GM18517 (cell line): ENCODE measurements around the gene S100A10.

ENCODE experiments used
- ATAC-seq: cut with Tn5 transposase; IDR thresholded peaks from one replicate; pipeline ENCODE4 v1.9.1; 2021; ENCODE audit warnings: mild to moderate bottlenecking, moderate library complexity; ENCODE audit not compliant: unreplicated experiment

The S100A10 gene, protein sequence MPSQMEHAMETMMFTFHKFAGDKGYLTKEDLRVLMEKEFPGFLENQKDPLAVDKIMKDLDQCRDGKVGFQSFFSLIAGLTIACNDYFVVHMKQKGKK

DNA sequence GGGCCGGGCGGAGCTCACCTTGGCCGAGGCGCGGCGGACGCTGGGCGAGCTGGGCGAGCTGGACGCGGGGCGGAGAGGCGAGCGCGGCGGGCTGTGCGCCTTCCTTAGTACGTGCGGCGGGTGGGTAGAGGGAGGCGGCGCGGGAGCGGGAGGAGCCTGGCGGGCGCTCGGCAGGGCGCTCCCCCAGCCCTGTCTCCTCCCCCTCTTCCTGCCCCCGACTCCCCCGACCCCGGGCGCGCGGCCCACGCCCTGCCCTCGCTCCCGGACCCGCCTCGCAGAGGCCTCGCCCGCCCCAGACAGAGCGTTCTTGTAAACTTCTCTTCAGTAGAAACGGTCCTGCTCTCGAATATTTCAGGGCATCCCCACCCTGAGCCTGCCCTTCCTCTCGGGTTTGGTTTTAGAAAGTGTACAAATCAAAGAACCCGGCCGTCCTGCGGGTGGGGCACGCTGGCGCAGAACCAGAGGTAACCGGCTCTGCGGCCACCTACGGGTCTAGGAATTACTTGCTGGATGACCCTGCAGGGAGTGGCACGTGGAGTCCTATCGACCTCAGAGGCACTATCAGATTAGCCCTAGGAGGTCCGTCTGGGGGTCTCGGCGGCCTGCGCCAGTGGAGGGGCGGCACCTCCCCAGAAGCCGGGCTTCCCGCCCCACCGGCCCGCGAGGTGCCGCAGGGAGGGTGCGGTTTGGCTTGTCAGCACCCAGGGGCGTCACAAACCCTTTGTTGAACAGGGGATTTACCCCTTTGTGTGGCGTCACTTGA, at the start of gene S100A10:
Gene S100A10 (minus strand): TSS at position 126 of the 763 bp plus-strand sequence. CDS start 7,629 bp downstream, outside the sequence.
- no peak for ATAC-seq

DNA sequence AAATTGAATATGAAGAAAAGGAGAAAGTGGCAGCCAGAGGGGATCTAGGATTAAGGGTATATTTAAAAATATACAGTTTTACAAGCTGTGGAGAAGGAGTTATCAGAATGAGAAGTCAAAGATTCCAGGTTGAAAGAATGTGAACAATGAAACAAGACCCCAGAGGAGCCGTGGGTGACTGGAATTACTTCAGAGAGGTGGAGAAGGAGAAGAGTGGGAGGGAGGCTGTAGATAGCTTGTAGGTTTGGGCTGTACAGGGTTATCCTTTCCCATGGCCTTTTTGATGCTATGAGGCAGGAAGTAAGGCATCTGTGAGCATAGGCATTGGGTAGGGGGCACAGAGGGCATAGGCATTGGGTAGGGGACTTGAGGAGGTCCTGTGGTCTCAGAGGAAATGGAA, 48.4 kb upstream of the S100A10 start:
- ATAC-seq = no peak

DNA sequence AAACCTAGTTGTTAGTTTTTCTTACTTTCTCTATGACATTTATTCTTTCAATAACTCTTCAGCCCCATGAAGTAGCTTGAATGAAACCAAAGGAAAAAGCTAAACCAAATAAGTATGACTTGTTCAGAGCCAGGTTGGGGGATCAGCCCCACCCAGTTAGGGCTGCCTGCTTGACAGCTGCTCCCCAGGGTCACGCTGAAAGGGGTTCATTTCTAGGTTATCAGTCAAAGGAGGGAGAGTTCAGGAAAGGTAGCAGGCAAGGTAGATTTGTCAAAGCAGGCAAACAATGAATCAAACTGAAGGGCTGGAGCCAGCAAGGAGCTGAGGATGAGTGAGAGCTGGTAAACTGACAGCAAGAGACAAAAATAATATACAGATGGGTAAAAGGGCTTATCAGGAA, 46.2 kb upstream of the S100A10 start:
- no peak for ATAC-seq

DNA sequence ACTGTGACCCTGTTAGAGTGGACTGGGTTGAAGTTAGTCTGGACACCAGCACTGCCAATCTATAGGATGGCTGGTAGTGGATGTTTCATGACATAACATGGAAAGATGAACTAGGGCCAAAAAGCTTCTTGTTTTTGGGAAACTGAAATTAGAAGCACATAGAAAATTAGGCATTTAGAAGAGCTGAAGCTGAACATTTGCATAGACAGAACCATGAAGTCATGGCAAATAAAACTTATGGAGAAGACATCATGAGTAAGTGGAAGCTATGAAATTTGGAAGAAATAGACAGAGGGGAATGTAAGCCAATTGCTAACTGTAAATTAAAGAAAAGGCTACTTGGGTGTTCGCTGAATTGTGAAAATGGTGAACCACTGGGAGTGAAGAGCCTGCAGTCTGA, 45.8 kb upstream of the S100A10 start:
- ATAC-seq = no peak

DNA sequence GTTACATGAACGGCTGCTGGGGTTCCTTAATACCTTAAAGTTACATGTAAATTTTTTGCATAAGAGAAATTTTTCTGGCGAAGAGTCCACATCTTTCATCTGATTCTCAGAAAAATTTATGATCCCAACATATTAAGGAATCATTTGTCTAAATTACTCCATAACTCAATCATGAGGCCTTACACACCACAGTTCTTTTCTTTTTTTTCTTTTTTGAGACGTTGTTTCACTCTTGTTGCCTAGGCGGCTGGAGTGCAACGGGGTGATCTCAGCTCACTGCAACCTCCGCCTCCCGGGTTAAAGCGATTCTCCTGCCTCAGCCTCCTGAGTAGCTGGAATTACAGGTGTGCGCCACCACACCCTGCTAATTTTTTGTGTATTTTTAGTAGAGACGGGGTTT, 45.2 kb upstream of the S100A10 start:
- ATAC-seq = no peak

DNA sequence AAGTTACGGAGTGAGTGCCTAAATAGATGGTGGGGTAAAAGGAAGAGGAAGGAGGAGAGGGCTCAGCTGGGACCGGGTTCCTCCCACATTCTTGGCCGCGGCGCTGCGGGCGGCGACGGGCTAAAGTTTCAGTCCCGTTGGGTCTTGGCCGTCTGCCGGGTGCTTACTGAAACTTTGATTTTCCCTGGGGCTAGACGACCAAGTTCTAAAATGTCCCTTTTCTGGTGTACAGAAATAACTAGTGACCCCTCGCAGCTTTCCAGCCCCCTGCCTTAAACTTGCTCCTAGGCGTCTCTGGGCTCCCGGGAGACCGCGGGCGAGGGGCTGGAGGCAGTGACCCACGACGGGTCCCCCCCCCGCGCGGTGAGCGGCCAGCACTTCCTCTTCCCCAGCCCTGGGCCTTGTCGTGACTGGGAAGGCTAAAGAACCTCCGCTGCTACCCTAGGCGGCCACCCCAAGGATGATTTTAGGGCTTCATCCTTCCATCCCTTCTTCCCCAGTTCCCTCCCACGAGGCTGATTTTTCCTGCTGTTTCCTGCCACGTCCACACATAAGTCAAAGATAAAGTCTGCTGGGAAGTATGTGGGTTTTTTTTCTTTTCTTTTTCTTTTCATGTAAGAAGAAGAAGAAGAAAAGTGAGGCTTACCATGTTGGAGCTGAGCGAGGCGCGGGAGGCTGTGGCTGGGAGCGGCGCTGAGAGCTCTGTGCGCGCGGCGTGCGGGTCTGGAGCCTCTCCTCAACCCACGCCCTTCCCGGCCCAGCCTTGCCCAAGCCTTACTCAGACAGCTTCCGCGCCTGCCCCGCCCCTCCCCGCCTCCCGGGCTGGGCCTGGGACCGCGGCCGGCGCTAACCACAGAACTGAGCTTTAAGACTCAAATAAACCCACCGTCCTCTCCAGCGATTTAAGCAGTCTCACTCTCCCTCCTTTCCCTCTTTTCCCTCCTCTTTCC, 42.9 kb upstream of the S100A10 start, which contains the start of gene S100A11:
Gene S100A11 (minus strand): TSS at position 738 of the 950 bp plus-strand sequence. CDS start 89 bp downstream, at position 649.
- no peak for ATAC-seq

DNA sequence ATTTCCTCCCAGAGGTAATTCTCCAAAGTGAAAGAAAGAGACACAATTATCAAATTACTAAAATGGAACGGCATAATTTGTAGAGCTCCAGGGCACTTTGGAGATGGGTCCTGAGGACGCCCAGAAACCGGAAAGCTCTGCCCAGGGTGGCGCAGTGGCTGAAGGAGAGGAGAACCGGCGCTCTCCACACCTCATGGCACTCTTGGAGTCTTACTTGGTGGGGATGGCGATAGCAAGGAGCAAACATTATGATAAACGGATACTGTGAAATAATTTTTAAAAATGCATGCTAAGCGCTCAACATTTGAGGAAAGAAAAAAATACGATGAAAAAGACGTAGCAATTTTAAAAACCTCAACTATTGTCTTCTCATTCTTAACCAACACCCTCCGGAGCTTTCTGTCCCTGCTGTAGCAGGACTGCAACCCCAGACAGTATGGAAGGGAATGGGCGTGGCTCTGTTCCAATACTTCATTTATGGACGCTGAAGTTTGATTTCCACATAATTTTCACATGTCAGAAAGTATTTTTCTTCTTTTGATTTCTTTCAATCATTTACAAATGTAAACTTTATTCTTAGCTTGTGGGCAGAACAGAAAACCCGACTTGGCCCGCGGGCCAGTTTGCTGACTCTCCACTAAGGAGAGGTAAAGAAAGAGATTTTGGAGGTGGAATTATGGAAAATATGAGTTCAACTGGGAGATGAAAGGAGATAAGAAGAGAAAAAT, 42.0 kb upstream of the S100A10 start:
- ATAC-seq = no peak

DNA sequence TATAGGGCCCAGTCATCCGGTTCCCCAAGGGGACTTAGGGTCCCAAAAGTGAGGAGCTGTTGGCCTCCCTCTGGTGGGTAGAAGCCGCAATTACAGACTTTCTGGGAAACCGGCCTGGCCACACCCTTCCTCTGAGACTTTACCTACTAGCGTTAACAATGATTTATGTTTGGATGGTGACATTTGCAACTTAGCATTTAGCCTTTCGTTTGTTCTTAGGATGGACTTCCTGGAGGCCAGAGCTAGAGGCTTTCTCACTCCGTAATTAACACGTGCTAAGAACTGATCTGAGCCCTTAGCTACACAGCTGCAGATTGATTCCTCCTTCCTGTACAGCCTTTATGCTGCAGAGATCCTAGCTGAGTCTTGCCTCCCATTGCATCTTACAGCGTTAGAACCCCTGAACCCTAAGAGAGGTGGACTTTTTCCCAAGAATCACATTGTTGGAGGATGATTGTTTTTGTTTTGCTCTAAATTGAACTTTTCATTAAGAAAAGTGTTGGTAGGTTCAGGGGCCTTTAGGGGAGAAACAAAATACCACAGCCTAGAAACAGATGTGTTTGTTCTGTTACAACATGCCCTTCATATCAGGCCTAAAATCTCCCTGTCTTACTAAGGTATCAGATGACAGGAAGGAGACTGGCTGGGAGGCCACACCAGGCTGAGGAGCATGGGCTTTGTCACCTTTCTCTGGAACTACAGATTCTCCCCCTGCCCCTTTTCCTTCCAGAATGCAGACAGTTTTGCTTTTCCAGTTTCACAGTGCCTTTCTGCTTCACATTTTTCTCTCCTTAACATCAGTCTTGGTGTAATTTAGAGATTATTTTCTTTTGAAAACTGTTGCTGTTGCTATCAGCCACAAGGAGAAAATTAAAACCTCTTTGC, 41.2 kb upstream of the S100A10 start:
- peak; percentile 62 for ATAC-seq

DNA sequence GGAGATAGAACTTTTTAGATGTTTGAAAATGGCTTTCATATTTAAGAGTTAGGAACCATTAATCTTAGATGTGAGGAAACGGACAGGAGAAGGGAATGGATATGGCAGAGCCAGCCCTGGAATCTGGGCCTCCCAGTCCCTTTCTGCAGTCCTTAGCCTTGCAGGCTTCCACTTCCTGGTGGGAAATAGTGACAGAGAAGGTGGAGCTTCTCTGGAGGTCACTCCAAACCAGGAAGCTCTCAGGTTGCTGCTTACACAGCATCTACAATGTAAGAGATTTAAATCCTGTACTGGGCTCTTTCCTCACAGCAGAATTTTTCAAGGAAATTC, 40.6 kb upstream of the S100A10 start:
- ATAC-seq = peak; percentile 21

DNA sequence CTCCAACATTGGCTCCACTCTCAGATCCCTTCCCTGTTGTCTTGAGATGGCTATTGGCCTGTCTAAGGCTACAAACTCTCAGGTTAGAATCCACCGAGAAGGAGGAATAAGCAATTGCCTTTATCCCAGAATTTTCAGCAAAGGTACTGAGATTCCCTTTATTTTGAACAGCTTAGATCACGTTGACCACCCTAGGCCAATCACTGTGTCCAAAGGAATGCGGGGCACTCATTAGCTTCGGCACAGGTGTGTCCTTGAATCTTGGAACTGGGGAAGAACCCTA, 36.2 kb upstream of the S100A10 start:
- no peak for ATAC-seq

DNA sequence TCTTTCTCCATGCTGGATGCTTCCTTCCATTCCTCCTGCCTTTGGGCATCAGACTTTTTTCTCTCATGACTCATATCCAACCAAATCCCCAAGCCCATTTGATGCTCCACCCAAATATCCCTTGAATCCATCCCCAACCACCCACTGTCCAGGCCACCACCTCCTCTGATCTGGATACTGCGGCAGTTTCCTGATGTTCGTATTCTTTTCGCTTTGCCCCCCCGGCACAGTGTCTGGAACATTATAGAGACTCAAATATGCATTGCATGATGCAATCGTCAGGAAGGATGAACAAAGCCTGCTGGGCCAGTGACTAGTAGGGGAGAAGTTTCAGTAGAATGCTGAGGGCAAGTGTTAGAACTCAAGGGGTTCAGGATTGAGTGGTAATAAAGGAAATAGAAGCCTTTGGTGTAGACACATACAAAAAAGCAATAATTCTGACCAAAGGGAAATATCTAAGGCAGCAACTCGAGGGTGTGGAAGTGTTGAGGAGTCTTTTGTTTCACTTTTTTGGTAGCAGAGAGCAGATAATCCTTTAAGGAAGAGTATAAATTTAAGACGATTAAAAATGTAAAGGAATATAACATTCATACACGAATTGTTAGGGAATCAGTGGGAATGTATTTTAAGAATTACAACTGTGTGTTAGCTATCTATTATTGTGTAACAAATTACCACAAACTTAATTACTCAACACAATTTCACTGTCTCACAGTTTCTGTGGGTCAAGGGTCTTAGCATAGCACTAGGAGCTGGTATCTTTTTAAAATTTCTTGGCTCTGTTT, 35.7 kb upstream of the S100A10 start:
- no peak for ATAC-seq

DNA sequence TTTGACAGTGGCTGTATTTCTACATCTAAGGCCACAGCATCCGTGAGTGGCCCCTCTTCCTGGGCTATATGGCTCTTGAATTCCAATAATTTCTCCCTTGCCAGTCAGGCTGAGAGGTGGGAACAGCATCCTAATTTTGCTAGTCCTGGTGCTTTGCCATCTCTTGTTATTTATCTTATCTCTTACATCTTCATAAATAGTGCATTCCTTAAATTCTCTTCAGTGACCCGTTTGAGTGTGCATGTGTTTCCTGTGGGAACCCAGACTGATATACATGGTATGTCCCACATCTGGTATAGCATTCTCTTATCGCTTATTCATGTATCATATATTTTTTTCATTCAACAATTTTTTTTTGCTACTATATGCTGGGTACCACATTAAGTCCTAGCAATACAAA, 33.2 kb upstream of the S100A10 start:
- ATAC-seq = no peak

DNA sequence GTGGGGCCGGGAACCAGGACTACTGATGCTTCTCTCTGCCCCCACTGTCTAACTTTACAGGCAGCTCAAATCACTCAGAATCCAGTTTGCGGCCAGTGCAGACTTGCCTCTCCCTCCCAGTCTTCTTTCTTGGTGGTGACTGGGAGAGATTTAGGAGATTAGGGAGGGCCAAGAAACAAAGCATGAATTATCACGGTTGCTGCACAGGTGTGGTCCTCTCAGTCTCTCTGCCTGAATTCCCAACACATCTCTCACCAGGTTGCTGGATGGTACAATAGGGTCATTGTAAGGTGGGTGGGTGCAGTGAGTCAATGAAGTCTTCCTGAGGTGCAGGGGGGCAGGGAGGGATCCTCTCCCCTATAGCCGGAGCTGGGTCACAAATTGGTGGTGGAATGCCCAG, 30.6 kb upstream of the S100A10 start:
- no peak for ATAC-seq

DNA sequence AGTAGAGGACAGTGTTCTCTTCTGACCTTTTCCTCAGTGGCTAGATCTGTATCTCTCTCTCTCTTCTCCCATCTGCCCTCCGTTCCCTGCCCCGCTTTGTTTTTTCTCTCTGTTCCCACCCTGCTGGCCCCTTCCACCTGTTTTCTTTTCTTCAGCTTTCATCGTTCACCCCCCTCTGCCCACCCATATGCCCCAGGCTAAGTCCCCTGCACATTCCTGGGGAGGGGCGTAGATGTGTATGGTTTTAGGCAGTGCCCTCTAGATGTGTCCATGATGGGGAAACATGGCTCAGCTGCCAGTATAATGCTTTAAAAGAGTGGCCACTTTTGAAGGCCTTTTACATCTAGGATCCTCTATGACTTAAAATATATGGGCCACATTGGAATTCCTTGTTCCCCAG, 29.6 kb upstream of the S100A10 start:
- no peak for ATAC-seq

DNA sequence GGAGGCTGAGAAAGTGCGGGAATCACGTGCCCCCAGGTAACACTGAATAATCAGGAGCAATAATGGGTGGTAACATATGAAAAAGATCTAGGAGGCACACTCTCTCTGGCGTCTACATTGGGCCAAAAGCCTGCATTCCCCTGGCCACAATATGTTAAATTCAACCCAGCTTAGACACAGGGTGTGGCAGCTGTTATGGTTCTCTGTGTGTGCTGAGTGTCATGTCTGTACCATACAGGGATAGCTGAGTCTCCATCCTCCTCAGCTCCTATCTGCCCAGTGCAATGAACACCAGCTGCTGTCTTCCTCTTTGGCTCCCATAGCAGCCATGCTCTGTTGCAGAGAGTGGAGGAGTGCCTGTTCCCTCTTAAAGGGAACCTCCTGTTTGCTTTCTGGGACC, 28.8 kb upstream of the S100A10 start:
- ATAC-seq = no peak

DNA sequence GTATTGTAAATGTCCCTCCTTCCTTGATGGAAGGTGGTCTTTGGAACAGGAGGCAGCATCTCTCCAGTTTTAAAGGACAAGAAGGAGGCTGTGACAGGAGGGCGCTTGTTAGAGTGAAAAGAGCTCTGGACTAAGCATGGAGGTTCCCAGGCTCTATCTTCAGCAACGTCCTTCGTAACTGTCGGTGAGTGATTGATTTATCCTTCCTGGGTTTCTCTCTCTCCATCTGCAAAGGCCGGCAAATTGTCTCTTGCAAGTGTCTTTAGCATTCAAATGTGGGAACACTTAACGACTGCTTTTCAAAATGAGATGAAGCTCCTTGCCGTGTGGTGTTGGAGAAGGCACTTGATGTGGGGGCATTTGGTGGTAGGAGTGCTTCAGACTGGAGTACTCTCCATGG, 27.9 kb upstream of the S100A10 start:
- ATAC-seq = no peak

DNA sequence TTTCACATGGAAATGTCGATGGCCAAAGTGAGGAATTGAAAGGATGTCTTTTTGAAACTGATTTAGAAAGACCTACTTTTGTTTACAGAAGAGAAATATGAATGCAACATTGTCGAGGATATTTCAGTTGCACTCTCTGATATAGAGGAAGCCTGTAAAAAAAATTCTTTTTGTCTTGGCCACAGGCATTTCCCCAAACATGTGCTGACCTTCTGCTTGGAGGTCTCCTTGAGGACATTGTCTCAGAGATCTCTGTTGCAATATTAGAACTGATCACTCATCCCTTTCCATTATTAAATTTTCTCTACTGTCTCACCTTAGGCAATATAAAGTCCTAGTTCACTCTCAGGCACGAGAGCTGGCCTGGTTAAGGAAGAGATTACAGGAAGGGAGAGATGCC, 27.2 kb upstream of the S100A10 start:
- ATAC-seq = no peak

DNA sequence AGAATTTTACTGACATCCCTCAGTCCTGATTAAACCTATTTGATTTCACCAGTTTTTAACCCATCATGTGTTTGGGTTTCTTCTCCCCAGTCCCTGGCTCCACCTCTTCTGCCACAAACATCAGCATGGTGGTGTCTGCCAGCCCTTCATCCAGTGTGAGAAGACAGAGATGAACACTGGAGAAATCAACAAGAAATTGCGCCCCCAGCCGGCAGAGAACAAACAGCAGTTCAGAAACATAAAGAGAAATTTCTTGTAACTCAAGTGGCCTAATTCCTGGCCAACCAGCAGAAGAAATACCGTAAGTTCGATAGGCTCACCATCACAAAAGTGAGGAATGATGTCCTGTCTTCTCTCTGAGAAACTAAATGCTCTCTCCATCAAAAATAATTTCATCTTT, 24.9 kb upstream of the S100A10 start:
- ATAC-seq = no peak

DNA sequence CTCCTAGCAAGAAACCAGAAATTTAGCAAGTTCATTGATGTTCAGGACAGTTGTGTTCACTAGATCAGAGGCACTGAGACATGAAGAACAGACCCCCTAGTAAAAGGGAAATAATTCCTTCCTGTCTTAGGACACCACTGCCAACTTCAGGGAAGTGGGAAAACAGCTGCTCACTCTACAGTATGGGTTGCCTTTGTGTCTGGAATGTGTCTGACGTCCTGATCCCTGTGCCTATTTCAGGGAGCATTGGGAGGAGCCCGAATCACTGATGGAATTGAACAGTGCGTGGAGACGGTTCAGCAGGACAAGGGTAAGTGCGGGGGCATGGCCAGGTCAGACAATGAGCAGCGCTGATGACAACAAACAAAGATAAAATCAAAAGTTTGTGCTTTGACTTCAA, 22.1 kb upstream of the S100A10 start:
- ATAC-seq = no peak

DNA sequence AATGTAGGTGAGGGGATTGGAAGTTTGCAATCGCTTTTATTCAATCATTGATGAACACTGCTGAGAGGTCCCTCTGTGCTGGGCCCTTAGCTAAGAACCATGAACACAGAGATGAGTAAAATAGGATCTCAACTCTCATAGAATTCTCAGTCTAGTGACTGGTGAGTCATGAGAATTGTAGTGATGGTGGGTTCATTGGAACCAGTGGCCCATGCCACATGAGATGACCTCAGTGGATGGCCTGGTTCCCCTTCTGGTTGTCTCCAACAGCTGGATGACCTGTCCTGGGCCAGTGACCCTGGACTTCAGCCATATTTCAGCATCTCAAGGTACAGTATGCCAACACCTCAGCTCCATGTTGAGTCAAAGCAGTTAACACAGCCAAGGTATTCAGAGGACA, 21.3 kb upstream of the S100A10 start:
- ATAC-seq = no peak
